Erythroblast (primary cell): ENCODE measurements around the gene URM1.

Experiments
- GATA1 ChIP-seq: IDR thresholded peaks from 2 replicates; pipeline ENCODE4 v1.6.1; 2011; ENCODE audit warnings: low read depth, mild to moderate bottlenecking, control low read depth, low read length, moderate library complexity
- POLR2A ChIP-seq: IDR thresholded peaks from 2 replicates; pipeline ENCODE4 v1.6.1; 2011; ENCODE audit warnings: mild to moderate bottlenecking, low read length

DNA sequence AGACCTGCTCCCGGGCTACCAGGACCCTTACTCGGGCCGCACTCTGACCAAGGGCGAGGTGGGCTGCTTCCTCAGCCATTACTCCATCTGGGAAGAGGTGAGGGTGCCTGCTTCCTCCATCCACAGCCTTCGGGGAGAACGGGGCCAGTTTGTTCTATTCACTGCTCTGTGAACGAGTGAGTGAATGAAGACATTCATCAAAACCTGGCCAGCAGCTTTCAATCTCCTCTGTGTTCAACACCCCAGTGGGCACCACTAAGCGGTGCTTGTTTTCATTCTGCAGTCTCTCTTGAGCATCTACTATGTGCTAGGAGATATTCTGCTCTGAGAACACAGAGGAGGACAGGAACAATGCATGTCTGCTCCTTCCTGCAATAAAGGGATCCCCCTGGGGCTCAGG, 60.0 kb downstream of the URM1 start:
- TF ChIP-seq POLR2A = no peak
- no peak for TF ChIP-seq GATA1
